ENCODE results near the gene NEO1.

The NEO1 gene

GRCh38 chr15:73233623-73234022 is 181.4 kb downstream of the NEO1 start:
- TF ChIP-seq, protein P1, sequence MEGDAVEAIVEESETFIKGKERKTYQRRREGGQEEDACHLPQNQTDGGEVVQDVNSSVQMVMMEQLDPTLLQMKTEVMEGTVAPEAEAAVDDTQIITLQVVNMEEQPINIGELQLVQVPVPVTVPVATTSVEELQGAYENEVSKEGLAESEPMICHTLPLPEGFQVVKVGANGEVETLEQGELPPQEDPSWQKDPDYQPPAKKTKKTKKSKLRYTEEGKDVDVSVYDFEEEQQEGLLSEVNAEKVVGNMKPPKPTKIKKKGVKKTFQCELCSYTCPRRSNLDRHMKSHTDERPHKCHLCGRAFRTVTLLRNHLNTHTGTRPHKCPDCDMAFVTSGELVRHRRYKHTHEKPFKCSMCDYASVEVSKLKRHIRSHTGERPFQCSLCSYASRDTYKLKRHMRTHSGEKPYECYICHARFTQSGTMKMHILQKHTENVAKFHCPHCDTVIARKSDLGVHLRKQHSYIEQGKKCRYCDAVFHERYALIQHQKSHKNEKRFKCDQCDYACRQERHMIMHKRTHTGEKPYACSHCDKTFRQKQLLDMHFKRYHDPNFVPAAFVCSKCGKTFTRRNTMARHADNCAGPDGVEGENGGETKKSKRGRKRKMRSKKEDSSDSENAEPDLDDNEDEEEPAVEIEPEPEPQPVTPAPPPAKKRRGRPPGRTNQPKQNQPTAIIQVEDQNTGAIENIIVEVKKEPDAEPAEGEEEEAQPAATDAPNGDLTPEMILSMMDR (IDR thresholded peaks at IDR 0.05; ENCODE audit: control extremely low read depth, extremely low read depth, low read depth, missing control alignments): no peak
- no peak for DNase-seq (ENCODE audit: extremely low spot score)
- POLR2A ChIA-PET: no interaction called here
- CTCF ChIA-PET: interaction anchor here (1.2 to 2.6 kb wide), 5 partner anchors 9 to 41 kb away, joined by 3 to 10 read pairs (median 4); no protein-coding TSS in a partner anchor

GRCh38 chr15:73237910-73238309 is 185.6 kb downstream of the NEO1 start:
- CTCF ChIA-PET: interaction anchor here (1.0 to 1.3 kb wide), 5 partner anchors 28 to 599 kb away, joined by 3 to 5 read pairs (median 3); no protein-coding TSS in a partner anchor
- DNase-seq (ENCODE audit: extremely low spot score): no peak
- TF ChIP-seq, protein P1 (IDR thresholded peaks at IDR 0.05; ENCODE audit: control extremely low read depth, extremely low read depth, low read depth, missing control alignments): no peak
- POLR2A ChIA-PET: no interaction called here

DNA sequence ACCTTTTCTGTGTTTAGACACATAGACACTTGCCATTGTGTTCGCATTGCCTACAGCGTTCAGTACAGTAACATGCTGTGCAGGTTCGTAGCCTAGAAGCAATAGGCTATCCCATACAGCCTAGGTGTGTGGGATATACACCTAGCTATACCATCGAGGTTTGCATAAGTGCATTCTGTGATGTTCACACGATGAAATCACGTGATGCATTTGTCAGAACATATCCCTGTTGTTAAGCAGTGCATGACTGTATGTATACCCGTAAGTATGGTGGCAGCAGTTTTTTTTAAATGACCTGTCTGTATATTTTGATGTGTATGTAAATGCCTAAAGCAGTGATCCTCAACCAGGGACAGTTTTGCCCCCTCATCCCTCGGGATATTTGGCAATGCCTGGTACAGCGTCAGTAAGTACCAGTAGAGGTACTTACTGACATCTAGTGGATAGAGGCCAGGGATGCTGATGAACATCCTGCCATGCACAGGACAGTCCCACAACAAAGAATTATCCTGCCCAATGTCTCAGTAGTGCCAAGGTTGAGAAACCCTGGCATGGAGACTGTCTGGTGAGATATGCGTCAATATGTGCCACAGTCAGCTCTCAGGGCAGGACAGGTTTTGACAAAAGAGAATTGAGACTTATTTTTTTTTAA is 187.4 kb downstream of the NEO1 start:
- TF ChIP-seq, protein P1 (IDR thresholded peaks at IDR 0.05; ENCODE audit: control extremely low read depth, extremely low read depth, low read depth, missing control alignments): peak; percentile 2
- ChIA-PET CTCF (interaction anchor here (0.9 to 8.6 kb wide), 6 partner anchors 10 to 396 kb away, joined by 3 to 140 read pairs (median 10); no protein-coding TSS in a partner anchor), POLR2A (no interaction called here)
- no peak for DNase-seq (ENCODE audit: extremely low spot score)

- DNase-seq (ENCODE audit: extremely low spot score): peak; percentile 45
- ChIA-PET POLR2A (no interaction called here), CTCF (interaction anchor here (0.6 to 8.6 kb wide), 27 partner anchors 8 to 666 kb away, joined by 3 to 140 read pairs (median 6); no protein-coding TSS in a partner anchor)
- TF ChIP-seq, protein P1 (IDR thresholded peaks at IDR 0.05; ENCODE audit: control extremely low read depth, extremely low read depth, low read depth, missing control alignments): peak; percentile 84
Measured at GRCh38 chr15:73240866-73241499, 188.7 kb downstream of the NEO1 start.

DNA sequence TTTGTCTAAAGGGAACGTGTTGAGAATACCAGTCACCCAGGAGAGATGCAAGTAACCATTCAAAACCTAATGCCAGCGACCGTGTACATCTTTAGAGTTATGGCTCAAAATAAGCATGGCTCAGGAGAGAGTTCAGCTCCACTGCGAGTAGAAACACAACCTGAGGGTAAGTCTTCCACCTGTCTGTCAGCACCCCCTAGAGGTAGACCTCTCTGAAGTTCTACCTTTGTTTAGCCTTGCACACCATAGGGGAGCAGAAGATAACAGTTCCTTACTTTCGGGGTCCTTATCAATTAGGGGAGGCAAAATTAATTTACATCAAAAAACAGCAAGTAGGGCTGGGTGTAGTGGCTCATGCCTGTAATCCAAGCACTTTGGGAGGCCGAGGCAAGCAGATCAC is 192.1 kb downstream of the NEO1 start:
- TF ChIP-seq, protein P1 (IDR thresholded peaks at IDR 0.05; ENCODE audit: control extremely low read depth, extremely low read depth, low read depth, missing control alignments): peak; percentile 34
- POLR2A ChIA-PET: no interaction called here
- CTCF ChIA-PET: interaction anchor here (1.2 to 8.6 kb wide), 7 partner anchors 10 to 645 kb away, joined by 3 to 140 read pairs (median 6); no protein-coding TSS in a partner anchor
- peak; percentile 33 for DNase-seq (ENCODE audit: extremely low spot score)

- no peak for DNase-seq (ENCODE audit: extremely low spot score)
- TF ChIP-seq, protein P1 (IDR thresholded peaks at IDR 0.05; ENCODE audit: control extremely low read depth, extremely low read depth, low read depth, missing control alignments): no peak
- POLR2A ChIA-PET: no interaction called here
- CTCF ChIA-PET: interaction anchor here (1.1 to 8.6 kb wide), 6 partner anchors 10 to 454 kb away, joined by 3 to 140 read pairs (median 4); no protein-coding TSS in a partner anchor
Measured at GRCh38 chr15:73246439-73246838, 194.2 kb downstream of the NEO1 start.
